ENCODE measurements around the gene PCDH1. TPM values are rescaled to one million over a fixed set of nuclear protein-coding genes. Genes with fewer than 3 reads are reported as not detected.

Gene PCDH1
- polyA plus RNA-seq, 1 donor: 29.4 TPM

- H3K4me1 ChIP-seq (ENCODE audit: control insufficient read depth, insufficient read depth, low read length): peaks cover 12% of the 10 kb centered on the region
- peaks cover 7% of the 10 kb centered on the region for H3K27me3 ChIP-seq (ENCODE audit: control insufficient read depth, insufficient read depth, low read length)
- H3K27ac ChIP-seq (ENCODE audit: low read length): no peak overlapping the region
- H3K9me3 ChIP-seq (ENCODE audit: control insufficient read depth, low read depth, low read length): no peaks in the 10 kb centered on the region
- H3K36me3 ChIP-seq (ENCODE audit: control insufficient read depth, insufficient read depth, low read length): no peaks in the 10 kb centered on the region
- no peak overlapping the region for H3K4me3 ChIP-seq (ENCODE audit: low read length)
- no peak for DNase-seq
- WGBS (ENCODE audit: insufficient coverage, low lambda C conversion rate): no CpG with 5 or more reads among the region's 6 CpGs
Measured at GRCh38 chr5:141915881-141916336, 37.7 kb upstream of the PCDH1 start.

- no peak overlapping the region for H3K4me3 ChIP-seq (ENCODE audit: low read length)
- DNase-seq: no peak
- WGBS (ENCODE audit: insufficient coverage, low lambda C conversion rate): 100% methylated on average over 3 of the region's 3 CpGs
- H3K36me3 ChIP-seq (ENCODE audit: control insufficient read depth, insufficient read depth, low read length): no peaks in the 10 kb centered on the region
- no peaks in the 10 kb centered on the region for H3K9me3 ChIP-seq (ENCODE audit: control insufficient read depth, low read depth, low read length)
- peaks cover 8% of the 10 kb centered on the region for H3K4me1 ChIP-seq (ENCODE audit: control insufficient read depth, insufficient read depth, low read length)
- H3K27me3 ChIP-seq (ENCODE audit: control insufficient read depth, insufficient read depth, low read length): peaks cover 7% of the 10 kb centered on the region
- no peak overlapping the region for H3K27ac ChIP-seq (ENCODE audit: low read length)
Measured at GRCh38 chr5:141914797-141915196, 36.6 kb upstream of the PCDH1 start.

GRCh38 chr5:141914199-141914743 is 36.1 kb upstream of the PCDH1 start:
- H3K9me3 ChIP-seq (ENCODE audit: control insufficient read depth, low read depth, low read length): no peaks in the 10 kb centered on the region
- H3K27ac ChIP-seq (ENCODE audit: low read length): no peak overlapping the region
- H3K4me3 ChIP-seq (ENCODE audit: low read length): peak overlapping the region; percentile 42
- peak; percentile 66 to 79 for DNase-seq
- peaks cover 3% of the 10 kb centered on the region for H3K4me1 ChIP-seq (ENCODE audit: control insufficient read depth, insufficient read depth, low read length)
- no CpG with 5 or more reads among the region's 40 CpGs for WGBS (ENCODE audit: insufficient coverage, low lambda C conversion rate)
- H3K27me3 ChIP-seq (ENCODE audit: control insufficient read depth, insufficient read depth, low read length): peaks cover 7% of the 10 kb centered on the region
- H3K36me3 ChIP-seq (ENCODE audit: control insufficient read depth, insufficient read depth, low read length): no peaks in the 10 kb centered on the region

- no peaks in the 10 kb centered on the region for H3K4me1 ChIP-seq (ENCODE audit: control insufficient read depth, insufficient read depth, low read length)
- H3K4me3 ChIP-seq (ENCODE audit: low read length): peak overlapping the region; percentile 42
- no peaks in the 10 kb centered on the region for H3K36me3 ChIP-seq (ENCODE audit: control insufficient read depth, insufficient read depth, low read length)
- no peaks in the 10 kb centered on the region for H3K9me3 ChIP-seq (ENCODE audit: control insufficient read depth, low read depth, low read length)
- DNase-seq: no peak
- peaks cover 7% of the 10 kb centered on the region for H3K27me3 ChIP-seq (ENCODE audit: control insufficient read depth, insufficient read depth, low read length)
- H3K27ac ChIP-seq (ENCODE audit: low read length): no peak overlapping the region
- WGBS (ENCODE audit: insufficient coverage, low lambda C conversion rate): 0% methylated on average over 1 of the region's 16 CpGs
Measured at GRCh38 chr5:141913560-141914198, 35.5 kb upstream of the PCDH1 start.

GRCh38 chr5:141910271-141910673 is 32.1 kb upstream of the PCDH1 start:
- no peak for DNase-seq
- Histone ChIP-seq H3K4me1 (ENCODE audit: control insufficient read depth, insufficient read depth, low read length) (no peaks in the 10 kb centered on the region), H3K27ac (ENCODE audit: low read length) (no peak overlapping the region), H3K9me3 (ENCODE audit: control insufficient read depth, low read depth, low read length) (no peaks in the 10 kb centered on the region), H3K36me3 (ENCODE audit: control insufficient read depth, insufficient read depth, low read length) (no peaks in the 10 kb centered on the region), H3K4me3 (ENCODE audit: low read length) (no peak overlapping the region), H3K27me3 (ENCODE audit: control insufficient read depth, insufficient read depth, low read length) (peaks cover 7% of the 10 kb centered on the region)
- no CpG with 5 or more reads among the region's 2 CpGs for WGBS (ENCODE audit: insufficient coverage, low lambda C conversion rate)

- no peaks in the 10 kb centered on the region for H3K4me1 ChIP-seq (ENCODE audit: control insufficient read depth, insufficient read depth, low read length)
- H3K27ac ChIP-seq (ENCODE audit: low read length): no peak overlapping the region
- no peak for DNase-seq
- no peaks in the 10 kb centered on the region for H3K9me3 ChIP-seq (ENCODE audit: control insufficient read depth, low read depth, low read length)
- H3K4me3 ChIP-seq (ENCODE audit: low read length): no peak overlapping the region
- no peaks in the 10 kb centered on the region for H3K36me3 ChIP-seq (ENCODE audit: control insufficient read depth, insufficient read depth, low read length)
- H3K27me3 ChIP-seq (ENCODE audit: control insufficient read depth, insufficient read depth, low read length): peaks cover 7% of the 10 kb centered on the region
- 83% methylated on average over 1 of the region's 4 CpGs for WGBS (ENCODE audit: insufficient coverage, low lambda C conversion rate)
Measured at GRCh38 chr5:141909212-141909611, 31.0 kb upstream of the PCDH1 start.

- no CpG with 5 or more reads among the region's 2 CpGs for WGBS (ENCODE audit: insufficient coverage, low lambda C conversion rate)
- H3K36me3 ChIP-seq (ENCODE audit: control insufficient read depth, insufficient read depth, low read length): no peaks in the 10 kb centered on the region
- DNase-seq: no peak
- H3K27me3 ChIP-seq (ENCODE audit: control insufficient read depth, insufficient read depth, low read length): peaks cover 7% of the 10 kb centered on the region
- no peak overlapping the region for H3K4me3 ChIP-seq (ENCODE audit: low read length)
- H3K27ac ChIP-seq (ENCODE audit: low read length): no peak overlapping the region
- H3K9me3 ChIP-seq (ENCODE audit: control insufficient read depth, low read depth, low read length): no peaks in the 10 kb centered on the region
- no peaks in the 10 kb centered on the region for H3K4me1 ChIP-seq (ENCODE audit: control insufficient read depth, insufficient read depth, low read length)
Measured at GRCh38 chr5:141908796-141909195, 30.6 kb upstream of the PCDH1 start.

- DNase-seq: no peak
- H3K4me3 ChIP-seq (ENCODE audit: low read length): no peak overlapping the region
- H3K27me3 ChIP-seq (ENCODE audit: control insufficient read depth, insufficient read depth, low read length): no peaks in the 10 kb centered on the region
- H3K27ac ChIP-seq (ENCODE audit: low read length): no peak overlapping the region
- no CpG with 5 or more reads among the region's 1 CpG for WGBS (ENCODE audit: insufficient coverage, low lambda C conversion rate)
- no peaks in the 10 kb centered on the region for H3K4me1 ChIP-seq (ENCODE audit: control insufficient read depth, insufficient read depth, low read length)
- no peaks in the 10 kb centered on the region for H3K9me3 ChIP-seq (ENCODE audit: control insufficient read depth, low read depth, low read length)
- H3K36me3 ChIP-seq (ENCODE audit: control insufficient read depth, insufficient read depth, low read length): no peaks in the 10 kb centered on the region
Measured at GRCh38 chr5:141906972-141907371, 28.8 kb upstream of the PCDH1 start.

- Histone ChIP-seq H3K4me1 (ENCODE audit: control insufficient read depth, insufficient read depth, low read length) (no peaks in the 10 kb centered on the region), H3K27ac (ENCODE audit: low read length) (no peak overlapping the region), H3K9me3 (ENCODE audit: control insufficient read depth, low read depth, low read length) (no peaks in the 10 kb centered on the region), H3K36me3 (ENCODE audit: control insufficient read depth, insufficient read depth, low read length) (no peaks in the 10 kb centered on the region), H3K4me3 (ENCODE audit: low read length) (no peak overlapping the region), H3K27me3 (ENCODE audit: control insufficient read depth, insufficient read depth, low read length) (no peaks in the 10 kb centered on the region)
- 0% methylated on average over 1 of the region's 1 CpG for WGBS (ENCODE audit: insufficient coverage, low lambda C conversion rate)
- no peak for DNase-seq
Measured at GRCh38 chr5:141906517-141906916, 28.3 kb upstream of the PCDH1 start.

GRCh38 chr5:141904551-141904950 is 26.3 kb upstream of the PCDH1 start:
- Histone ChIP-seq H3K27ac (ENCODE audit: low read length) (no peak overlapping the region), H3K36me3 (ENCODE audit: control insufficient read depth, insufficient read depth, low read length) (no peaks in the 10 kb centered on the region), H3K4me1 (ENCODE audit: control insufficient read depth, insufficient read depth, low read length) (no peaks in the 10 kb centered on the region), H3K9me3 (ENCODE audit: control insufficient read depth, low read depth, low read length) (no peaks in the 10 kb centered on the region), H3K4me3 (ENCODE audit: low read length) (no peak overlapping the region), H3K27me3 (ENCODE audit: control insufficient read depth, insufficient read depth, low read length) (no peaks in the 10 kb centered on the region)
- WGBS (ENCODE audit: insufficient coverage, low lambda C conversion rate): no CpG with 5 or more reads among the region's 5 CpGs
- DNase-seq: no peak

- H3K27me3 ChIP-seq (ENCODE audit: control insufficient read depth, insufficient read depth, low read length): no peaks in the 10 kb centered on the region
- no peaks in the 10 kb centered on the region for H3K4me1 ChIP-seq (ENCODE audit: control insufficient read depth, insufficient read depth, low read length)
- H3K36me3 ChIP-seq (ENCODE audit: control insufficient read depth, insufficient read depth, low read length): no peaks in the 10 kb centered on the region
- 80% methylated on average over 1 of the region's 4 CpGs for WGBS (ENCODE audit: insufficient coverage, low lambda C conversion rate)
- no peaks in the 10 kb centered on the region for H3K9me3 ChIP-seq (ENCODE audit: control insufficient read depth, low read depth, low read length)
- DNase-seq: no peak
- no peak overlapping the region for H3K27ac ChIP-seq (ENCODE audit: low read length)
- no peak overlapping the region for H3K4me3 ChIP-seq (ENCODE audit: low read length)
Measured at GRCh38 chr5:141903261-141903660, 25.1 kb upstream of the PCDH1 start.

Data from large intestine (tissue), 3 donors.